Stimulated activated CD4-positive, alpha-beta T cell treated with anti-CD3 and anti-CD28 coated beads, Interleukin-4, amount 100 ng/mL, for 24 hours (primary cell): ENCODE results near the gene RACK1.
A peak's percentile ranks its signal among the peaks of the same experiment; 100 is the strongest.

Experiments used
- DNase-seq: peaks from one replicate; pipeline ENCODE4 v3.0.0-alpha.2; 2020

Gene RACK1

GRCh38 chr5:181193656-181194055 lies 50.0 kb downstream of the RACK1 start:
- no peak for DNase-seq

- DNase-seq, result no peak
Observed at GRCh38 chr5:181192337-181193046, 51.2 kb downstream of the RACK1 start.

GRCh38 chr5:181191526-181192336 lies 52.0 kb downstream of the RACK1 start:
- peak; percentile 96 for DNase-seq

GRCh38 chr5:181190711-181191525 lies 52.8 kb downstream of the RACK1 start:
- DNase-seq, result peak; percentile 51

GRCh38 chr5:181189962-181190710 lies 53.6 kb downstream of the RACK1 start:
- peak; percentile 43 for DNase-seq

GRCh38 chr5:181189363-181189961 lies 54.2 kb downstream of the RACK1 start:
- peak; percentile 76 for DNase-seq

- DNase-seq, result peak; percentile 83
Observed at GRCh38 chr5:181188700-181189362, 54.9 kb downstream of the RACK1 start.

- peak; percentile 69 for DNase-seq
Observed at GRCh38 chr5:181187500-181188213, 56.0 kb downstream of the RACK1 start.

GRCh38 chr5:181186986-181187499 lies 56.7 kb downstream of the RACK1 start:
- no peak for DNase-seq
